Measurements from ENCODE around the gene CD37. TPM values are rescaled to one million over a fixed set of nuclear protein-coding genes. Genes with fewer than 3 reads are reported as not detected.

CD37 gene
- total RNA-seq, 1 donor from 2014 or later = not detected

DNA sequence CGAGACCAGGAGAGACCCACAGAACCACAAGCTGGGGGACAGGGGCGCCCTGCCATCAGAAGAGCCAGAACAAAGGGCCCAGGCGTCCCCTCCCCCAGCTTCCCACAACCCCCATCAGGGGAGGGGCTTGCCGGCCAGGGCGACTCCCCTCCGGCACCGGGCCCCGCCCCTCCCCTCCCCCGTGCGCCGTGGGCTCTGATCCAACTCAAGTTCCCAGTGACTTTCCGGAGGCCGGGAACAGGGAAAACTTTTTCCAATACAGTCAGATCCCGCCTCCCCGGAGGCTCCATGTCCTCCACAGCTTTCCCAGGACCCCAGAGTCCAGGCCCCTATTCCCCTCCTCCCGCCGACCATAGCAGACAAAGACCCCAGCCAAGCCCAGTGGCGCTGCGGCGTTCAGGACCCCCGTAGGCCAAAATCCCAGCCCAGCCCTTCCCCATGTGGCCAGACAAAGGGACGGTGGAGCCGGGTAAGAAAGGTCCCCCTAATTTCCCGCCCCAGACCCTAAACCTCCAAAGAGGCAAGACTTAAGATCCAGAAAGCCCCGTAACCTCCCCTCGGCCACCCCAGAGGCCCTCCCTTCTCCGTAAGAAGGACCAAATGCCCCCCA is 26.3 kb downstream of the CD37 start:
- peak; percentile 84 for DNase-seq (ENCODE audit: low spot score)
- Mint-ChIP-seq H3K4me1 (ENCODE audit: unreplicated experiment) (peaks cover 28% of the 10 kb centered on the region), H3K27me3 (ENCODE audit: unreplicated experiment) (peaks cover 18% of the 10 kb centered on the region), H3K9me3 (ENCODE audit: unreplicated experiment) (no peaks in the 10 kb centered on the region), H3K4me3 (ENCODE audit: unreplicated experiment) (no peak overlapping the region), H3K27ac (ENCODE audit: unreplicated experiment) (peak overlapping the region; percentile 98), H3K36me3 (ENCODE audit: low read depth, unreplicated experiment) (peaks cover 19% of the 10 kb centered on the region)
- TF ChIP-seq CTCF (IDR thresholded peaks at IDR 0.05; ENCODE audit: unreplicated experiment) = no peak

DNA sequence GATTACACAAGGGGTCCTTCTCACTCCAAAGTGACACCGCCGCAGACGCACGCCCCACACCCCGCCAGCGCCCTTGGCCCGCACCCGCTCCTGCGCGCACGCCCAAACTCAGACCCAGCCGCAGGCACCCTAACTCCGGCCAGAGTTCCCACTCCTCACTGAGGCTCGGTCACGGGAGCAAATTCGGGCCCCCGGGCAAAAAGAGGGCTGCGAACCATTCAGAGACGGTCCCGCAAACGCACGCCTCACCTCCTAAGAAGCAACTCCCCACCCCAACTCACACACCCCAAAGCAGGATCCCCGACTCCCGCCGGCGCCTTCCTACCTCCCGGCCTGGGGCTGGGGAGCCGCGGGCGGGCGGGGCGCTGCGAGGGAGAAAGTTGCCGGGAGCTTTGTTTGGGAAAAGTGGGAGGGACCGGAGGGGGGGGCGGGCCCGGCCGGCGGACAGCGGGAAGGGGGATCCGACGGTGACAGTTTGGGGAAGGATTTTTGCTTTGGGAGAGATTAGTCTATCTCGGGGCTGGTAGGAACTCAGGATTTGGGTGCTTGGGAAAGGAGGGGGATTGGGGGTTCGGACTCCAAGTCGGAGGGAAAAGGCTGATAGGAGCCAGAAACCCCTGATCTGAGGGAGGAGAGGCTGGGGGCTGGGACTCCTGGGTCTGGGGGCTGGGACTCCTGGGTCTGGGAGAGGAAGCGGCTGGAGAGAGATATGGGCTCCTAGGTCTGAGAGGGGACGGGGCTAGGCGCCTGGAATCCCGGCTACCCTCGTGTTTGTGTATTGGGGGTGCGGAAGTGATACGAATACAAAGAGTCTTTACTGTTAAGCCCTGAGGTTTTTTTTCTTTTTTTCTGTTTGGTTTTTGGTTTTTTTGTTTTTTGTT is 27.1 kb downstream of the CD37 start, which contains the start of gene TEAD2:
Gene TEAD2 (minus strand): TSS at position 369 of the 881 bp plus-strand sequence. CDS start 2,341 bp downstream, outside the sequence.
- H3K27me3 Mint-ChIP-seq (ENCODE audit: unreplicated experiment) = peaks cover 18% of the 10 kb centered on the region
- peaks cover 20% of the 10 kb centered on the region for H3K4me1 Mint-ChIP-seq (ENCODE audit: unreplicated experiment)
- peak; percentile 84 for DNase-seq (ENCODE audit: low spot score)
- no peaks in the 10 kb centered on the region for H3K9me3 Mint-ChIP-seq (ENCODE audit: unreplicated experiment)
- peaks cover 14% of the 10 kb centered on the region for H3K36me3 Mint-ChIP-seq (ENCODE audit: low read depth, unreplicated experiment)
- peak within 1 kb of the TSS; percentile 98 for H3K27ac Mint-ChIP-seq (ENCODE audit: unreplicated experiment)
- H3K4me3 Mint-ChIP-seq (ENCODE audit: unreplicated experiment) = no peak within 1 kb of the TSS
- TF ChIP-seq CTCF (IDR thresholded peaks at IDR 0.05; ENCODE audit: unreplicated experiment) = no peak

DNA sequence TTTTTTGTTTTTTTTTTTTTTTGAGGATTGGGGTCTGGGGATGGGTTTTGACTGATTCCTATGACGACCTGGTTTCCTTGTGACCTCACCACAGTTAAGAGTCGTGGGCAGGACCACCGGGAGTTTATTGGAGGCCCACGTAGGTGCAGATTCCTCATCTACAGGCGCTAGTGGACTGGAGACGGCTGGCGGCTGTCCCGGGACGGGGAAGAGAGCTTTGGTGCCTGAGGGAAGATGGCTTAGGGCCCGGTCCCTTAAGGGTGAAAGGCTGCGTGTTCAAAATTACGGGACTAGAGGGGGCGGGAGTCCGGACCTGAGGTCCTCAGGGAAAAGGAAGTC is 27.7 kb downstream of the CD37 start:
- TF ChIP-seq CTCF (IDR thresholded peaks at IDR 0.05; ENCODE audit: unreplicated experiment) = no peak
- Mint-ChIP-seq H3K36me3 (ENCODE audit: low read depth, unreplicated experiment) (peaks cover 11% of the 10 kb centered on the region), H3K4me1 (ENCODE audit: unreplicated experiment) (peaks cover 17% of the 10 kb centered on the region), H3K4me3 (ENCODE audit: unreplicated experiment) (no peak overlapping the region), H3K9me3 (ENCODE audit: unreplicated experiment) (no peaks in the 10 kb centered on the region), H3K27ac (ENCODE audit: unreplicated experiment) (no peak overlapping the region), H3K27me3 (ENCODE audit: unreplicated experiment) (peaks cover 18% of the 10 kb centered on the region)
- peak; percentile 40 for DNase-seq (ENCODE audit: low spot score)

DNA sequence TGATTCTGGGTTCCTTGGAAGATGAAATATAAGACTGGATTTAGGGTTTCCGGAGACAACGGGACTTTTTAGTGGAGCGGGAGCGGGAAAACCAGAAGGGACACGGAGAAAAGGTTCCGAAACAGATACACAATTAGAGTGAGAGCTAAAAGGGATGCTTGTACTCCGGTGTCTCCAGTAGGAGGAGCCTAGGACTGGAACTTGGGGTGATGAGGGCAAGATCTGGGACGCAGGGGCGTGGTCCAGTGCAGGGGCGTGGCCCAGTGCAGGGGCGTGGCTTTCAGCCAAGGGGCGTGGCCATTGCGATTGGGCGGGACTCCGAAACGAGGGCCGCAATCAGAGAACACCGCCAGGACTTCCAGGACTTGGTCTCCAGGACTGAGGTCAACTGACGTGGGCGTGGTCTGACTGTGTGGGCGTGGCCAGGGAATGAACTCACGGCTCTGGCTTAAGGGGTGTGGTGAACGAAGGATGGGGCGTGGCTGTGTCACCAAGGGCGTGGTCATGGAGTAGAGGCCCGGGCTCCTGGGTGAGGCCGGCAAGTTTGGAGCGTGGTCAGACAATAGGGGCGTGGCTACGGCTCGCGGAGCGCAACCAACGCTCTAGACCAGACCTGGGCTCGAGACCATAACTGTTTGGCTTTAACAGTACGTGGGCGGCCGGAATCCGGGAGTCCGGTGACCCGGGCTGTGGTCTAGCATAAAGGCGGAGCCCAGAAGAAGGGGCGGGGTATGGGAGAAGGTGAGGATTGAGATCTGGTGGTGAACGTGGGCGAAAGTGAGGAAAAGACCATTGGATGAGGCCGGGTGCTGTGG is 28.3 kb downstream of the CD37 start, which contains the start of gene DKKL1:
Gene DKKL1 (plus strand): TSS at position 610 of the 815 bp plus-strand sequence. CDS start 122 bp downstream, at position 732.
- peaks cover 8% of the 10 kb centered on the region for H3K36me3 Mint-ChIP-seq (ENCODE audit: low read depth, unreplicated experiment)
- H3K9me3 Mint-ChIP-seq (ENCODE audit: unreplicated experiment) = no peaks in the 10 kb centered on the region
- peaks cover 18% of the 10 kb centered on the region for H3K27me3 Mint-ChIP-seq (ENCODE audit: unreplicated experiment)
- TF ChIP-seq CTCF (IDR thresholded peaks at IDR 0.05; ENCODE audit: unreplicated experiment) = no peak
- peaks cover 17% of the 10 kb centered on the region for H3K4me1 Mint-ChIP-seq (ENCODE audit: unreplicated experiment)
- DNase-seq (ENCODE audit: low spot score) = peak; percentile 100
- no peak within 1 kb of the TSS for H3K4me3 Mint-ChIP-seq (ENCODE audit: unreplicated experiment)
- no peak within 1 kb of the TSS for H3K27ac Mint-ChIP-seq (ENCODE audit: unreplicated experiment)

Data from endothelial cell (in vitro differentiated cells).